Measurements from ENCODE around the gene COX10. TPM values are rescaled to one million over a fixed set of nuclear protein-coding genes. Genes with fewer than 3 reads are reported as not detected.

The COX10 gene
- total RNA-seq, 1 experiment from 2014 or later: 20.0 TPM

- Histone ChIP-seq H3K9me3 (ENCODE audit: low read depth, low read length, poor library complexity, severe bottlenecking) (no peaks in the 10 kb centered on the region), H3K36me3 (ENCODE audit: insufficient read depth, low read length, poor library complexity, severe bottlenecking) (no peaks in the 10 kb centered on the region), H3K4me3 (ENCODE audit: low read depth, low read length, poor library complexity, severe bottlenecking) (no peak overlapping the region), H3K27me3 (replicated peaks; ENCODE audit: insufficient read depth, low read depth, low read length, poor library complexity) (no peaks in the 10 kb centered on the region), H3K27ac (ENCODE audit: low read depth, low read length, poor library complexity, severe bottlenecking) (no peak overlapping the region), H3K4me1 (ENCODE audit: insufficient read depth, low read length, poor library complexity, severe bottlenecking) (no peaks in the 10 kb centered on the region)
- intact Hi-C loops (cut with micrococcal nuclease; ENCODE audit: unreplicated experiment): no loop called here
- no peak for DNase-seq (ENCODE audit: low spot score)
- ChIA-PET CTCF (no interaction called here), POLR2A (ENCODE audit: low non-redundant PET) (no interaction called here)
- no TSS peak for BruUV-seq (replicated peaks)
- TF ChIP-seq EZH2 (IDR thresholded peaks at IDR 0.05; ENCODE audit: borderline replicate concordance, low read depth, low read length, poor library complexity, severe bottlenecking) (no peak), CTCF (conservative IDR thresholded peaks at IDR 0.05; ENCODE audit: low read depth, low read length) (no peak)
Measured at GRCh38 chr17:14133104-14133503, 63.8 kb downstream of the COX10 start.

GRCh38 chr17:14134456-14134855, 65.2 kb downstream of the COX10 start:
- BruUV-seq (replicated peaks): no TSS peak
- no peaks in the 10 kb centered on the region for H3K36me3 ChIP-seq (ENCODE audit: insufficient read depth, low read length, poor library complexity, severe bottlenecking)
- intact Hi-C loops (cut with micrococcal nuclease; ENCODE audit: unreplicated experiment): no loop called here
- no peaks in the 10 kb centered on the region for H3K4me1 ChIP-seq (ENCODE audit: insufficient read depth, low read length, poor library complexity, severe bottlenecking)
- H3K9me3 ChIP-seq (ENCODE audit: low read depth, low read length, poor library complexity, severe bottlenecking): no peaks in the 10 kb centered on the region
- H3K27ac ChIP-seq (ENCODE audit: low read depth, low read length, poor library complexity, severe bottlenecking): no peak overlapping the region
- no peak for TF ChIP-seq CTCF (conservative IDR thresholded peaks at IDR 0.05; ENCODE audit: low read depth, low read length)
- TF ChIP-seq EZH2 (IDR thresholded peaks at IDR 0.05; ENCODE audit: borderline replicate concordance, low read depth, low read length, poor library complexity, severe bottlenecking): no peak
- no peak overlapping the region for H3K4me3 ChIP-seq (ENCODE audit: low read depth, low read length, poor library complexity, severe bottlenecking)
- ChIA-PET CTCF (no interaction called here), POLR2A (ENCODE audit: low non-redundant PET) (no interaction called here)
- no peaks in the 10 kb centered on the region for H3K27me3 ChIP-seq (replicated peaks; ENCODE audit: insufficient read depth, low read depth, low read length, poor library complexity)
- DNase-seq (ENCODE audit: low spot score): no peak

- no peaks in the 10 kb centered on the region for H3K36me3 ChIP-seq (ENCODE audit: insufficient read depth, low read length, poor library complexity, severe bottlenecking)
- no peaks in the 10 kb centered on the region for H3K9me3 ChIP-seq (ENCODE audit: low read depth, low read length, poor library complexity, severe bottlenecking)
- no peak for DNase-seq (ENCODE audit: low spot score)
- no peak overlapping the region for H3K27ac ChIP-seq (ENCODE audit: low read depth, low read length, poor library complexity, severe bottlenecking)
- no peak overlapping the region for H3K4me3 ChIP-seq (ENCODE audit: low read depth, low read length, poor library complexity, severe bottlenecking)
- POLR2A ChIA-PET (ENCODE audit: low non-redundant PET): no interaction called here
- no peaks in the 10 kb centered on the region for H3K4me1 ChIP-seq (ENCODE audit: insufficient read depth, low read length, poor library complexity, severe bottlenecking)
- BruUV-seq (replicated peaks): no TSS peak
- no peaks in the 10 kb centered on the region for H3K27me3 ChIP-seq (replicated peaks; ENCODE audit: insufficient read depth, low read depth, low read length, poor library complexity)
- TF ChIP-seq EZH2 (IDR thresholded peaks at IDR 0.05; ENCODE audit: borderline replicate concordance, low read depth, low read length, poor library complexity, severe bottlenecking) (no peak), CTCF (conservative IDR thresholded peaks at IDR 0.05; ENCODE audit: low read depth, low read length) (no peak)
- intact Hi-C loops (cut with micrococcal nuclease; ENCODE audit: unreplicated experiment): no loop called here
- CTCF ChIA-PET: no interaction called here
Measured at GRCh38 chr17:14135906-14136590, 66.7 kb downstream of the COX10 start.
